ENCODE measurements around the gene OLA1.

OLA1 gene

DNA sequence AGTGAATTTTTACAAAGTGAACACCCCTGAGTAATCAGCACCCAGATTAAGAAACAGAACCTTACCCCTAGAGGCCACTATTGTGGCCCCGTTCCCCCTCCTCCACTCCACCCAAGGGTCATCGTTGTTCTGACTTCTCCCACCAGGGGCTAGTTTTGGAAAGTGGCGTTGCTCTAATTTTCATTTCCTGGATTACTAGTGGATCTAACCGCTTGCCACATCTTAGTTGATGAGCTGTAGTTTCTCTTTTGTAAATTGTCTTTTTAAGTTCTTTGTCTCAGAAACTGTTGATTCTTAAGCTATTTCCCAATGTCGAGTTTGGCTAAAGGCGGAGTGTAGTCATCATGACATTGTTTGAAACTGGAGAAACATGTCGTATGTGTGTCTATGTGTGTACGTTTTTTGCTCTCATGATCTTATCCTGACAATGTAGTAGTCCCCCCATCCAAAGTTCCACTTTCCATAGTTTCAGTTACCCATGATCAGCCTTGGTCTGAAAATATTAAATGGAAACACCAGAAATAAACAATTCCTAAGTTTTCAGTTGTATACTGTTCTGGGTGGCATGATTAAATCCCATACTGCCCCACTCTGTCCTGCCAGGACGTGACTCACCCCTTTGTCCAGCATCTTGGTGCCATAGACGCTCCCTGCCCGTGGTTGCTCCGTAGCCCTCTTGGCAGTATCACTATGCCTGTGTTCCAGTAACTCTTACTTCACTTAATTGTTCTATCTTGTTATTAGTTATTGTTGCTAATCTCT is 212.2 kb downstream of the OLA1 start:
- Histone ChIP-seq H3K36me3 (ENCODE audit: control insufficient read depth in 4 of 4, insufficient read depth in 4 of 4, low read length in 3 of 4) (no peaks in the 10 kb centered on the region), H3K27me3 (replicated peaks in 2 of 5; ENCODE audit: control insufficient read depth in 4 of 5, insufficient read depth in 5 of 5, low read length in 4 of 5) (no peaks in the 10 kb centered on the region), H3K4me1 (ENCODE audit: control extremely low read depth in 1 of 4, control insufficient read depth in 4 of 4, insufficient read depth in 4 of 4, low read length in 3 of 4) (peaks cover 7 to 24% (median 14%) of the 10 kb centered on the region in 4 experiments), H3K9me3 (ENCODE audit: control extremely low read depth in 1 of 5, control insufficient read depth in 4 of 5, insufficient read depth in 2 of 5, low read depth in 1 of 5, low read length in 4 of 5) (no peaks in the 10 kb centered on the region), H3K27ac (ENCODE audit: insufficient read depth in 1 of 2, low read depth in 1 of 2, low read length in 2 of 2, poor library complexity in 1 of 2, severe bottlenecking in 2 of 2) (no peak overlapping the region), H3K4me3 (ENCODE audit: control insufficient read depth in 1 of 7, extremely low read depth in 1 of 7, insufficient read depth in 4 of 7, low read depth in 2 of 7, low read length in 6 of 7) (no peak overlapping the region)
- WGBS (ENCODE audit: insufficient coverage) = 92% methylated on average over 6 of the region's 12 CpGs
- peak; percentile 50 to 64 (median 58) for DNase-seq
- POLR2A ChIA-PET = no interaction called here
- CTCF ChIA-PET = interaction anchor here (0.6 to 2.1 kb wide), 8 partner anchors 8 to 94 kb away, joined by 3 to 8 read pairs (median 4); no protein-coding TSS in a partner anchor

- peaks cover 7 to 20% (median 13%) of the 10 kb centered on the region in 4 experiments for H3K4me1 ChIP-seq (ENCODE audit: control extremely low read depth in 1 of 4, control insufficient read depth in 4 of 4, insufficient read depth in 4 of 4, low read length in 3 of 4)
- no peak overlapping the region for H3K4me3 ChIP-seq (ENCODE audit: control insufficient read depth in 1 of 7, extremely low read depth in 1 of 7, insufficient read depth in 4 of 7, low read depth in 2 of 7, low read length in 6 of 7)
- ChIA-PET POLR2A (no interaction called here), CTCF (interaction anchor here (0.9 to 2.0 kb wide), 4 partner anchors 9 to 93 kb away, joined by 3 to 8 read pairs (median 4); no protein-coding TSS in a partner anchor)
- H3K27me3 ChIP-seq (replicated peaks in 2 of 5; ENCODE audit: control insufficient read depth in 4 of 5, insufficient read depth in 5 of 5, low read length in 4 of 5) = no peaks in the 10 kb centered on the region
- H3K36me3 ChIP-seq (ENCODE audit: control insufficient read depth in 4 of 4, insufficient read depth in 4 of 4, low read length in 3 of 4) = no peaks in the 10 kb centered on the region
- 100% methylated on average over 2 of the region's 3 CpGs for WGBS (ENCODE audit: insufficient coverage)
- no peaks in the 10 kb centered on the region for H3K9me3 ChIP-seq (ENCODE audit: control extremely low read depth in 1 of 5, control insufficient read depth in 4 of 5, insufficient read depth in 2 of 5, low read depth in 1 of 5, low read length in 4 of 5)
- no peak for DNase-seq
- H3K27ac ChIP-seq (ENCODE audit: insufficient read depth in 1 of 2, low read depth in 1 of 2, low read length in 2 of 2, poor library complexity in 1 of 2, severe bottlenecking in 2 of 2) = no peak overlapping the region
Observed at GRCh38 chr2:174035117-174035635, 213.2 kb downstream of the OLA1 start.

DNA sequence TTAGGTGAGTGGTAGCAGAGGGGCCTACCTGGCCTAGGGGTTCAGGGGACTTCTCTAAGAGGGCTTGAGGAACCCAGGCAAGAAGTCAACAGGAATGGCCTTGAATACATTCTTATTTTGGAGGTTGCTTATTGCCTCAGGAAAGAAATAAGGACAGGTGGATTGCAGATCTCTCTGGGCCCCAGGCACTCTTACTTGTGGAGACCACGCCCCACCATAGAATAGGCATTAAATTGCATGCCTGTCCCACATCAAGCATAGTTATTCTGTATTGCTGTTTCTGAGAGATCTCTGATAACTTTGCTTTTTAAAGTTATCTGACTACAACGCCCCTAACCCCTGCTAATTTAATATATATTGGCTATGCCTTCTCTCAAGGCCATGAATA is 215.2 kb downstream of the OLA1 start:
- no peak for DNase-seq
- Histone ChIP-seq H3K4me1 (ENCODE audit: control extremely low read depth in 1 of 4, control insufficient read depth in 4 of 4, insufficient read depth in 4 of 4, low read length in 3 of 4) (peaks cover 0 to 7% (median 4%) of the 10 kb centered on the region in 4 experiments), H3K9me3 (ENCODE audit: control extremely low read depth in 1 of 5, control insufficient read depth in 4 of 5, insufficient read depth in 2 of 5, low read depth in 1 of 5, low read length in 4 of 5) (no peaks in the 10 kb centered on the region), H3K4me3 (ENCODE audit: control insufficient read depth in 1 of 7, extremely low read depth in 1 of 7, insufficient read depth in 4 of 7, low read depth in 2 of 7, low read length in 6 of 7) (no peak overlapping the region), H3K36me3 (ENCODE audit: control insufficient read depth in 4 of 4, insufficient read depth in 4 of 4, low read length in 3 of 4) (no peaks in the 10 kb centered on the region), H3K27me3 (replicated peaks in 2 of 5; ENCODE audit: control insufficient read depth in 4 of 5, insufficient read depth in 5 of 5, low read length in 4 of 5) (no peaks in the 10 kb centered on the region), H3K27ac (ENCODE audit: insufficient read depth in 1 of 2, low read depth in 1 of 2, low read length in 2 of 2, poor library complexity in 1 of 2, severe bottlenecking in 2 of 2) (no peak overlapping the region)
- ChIA-PET CTCF (no interaction called here), POLR2A (no interaction called here)
- WGBS (ENCODE audit: insufficient coverage) = no CpG with 5 or more reads among the region's 2 CpGs

DNA sequence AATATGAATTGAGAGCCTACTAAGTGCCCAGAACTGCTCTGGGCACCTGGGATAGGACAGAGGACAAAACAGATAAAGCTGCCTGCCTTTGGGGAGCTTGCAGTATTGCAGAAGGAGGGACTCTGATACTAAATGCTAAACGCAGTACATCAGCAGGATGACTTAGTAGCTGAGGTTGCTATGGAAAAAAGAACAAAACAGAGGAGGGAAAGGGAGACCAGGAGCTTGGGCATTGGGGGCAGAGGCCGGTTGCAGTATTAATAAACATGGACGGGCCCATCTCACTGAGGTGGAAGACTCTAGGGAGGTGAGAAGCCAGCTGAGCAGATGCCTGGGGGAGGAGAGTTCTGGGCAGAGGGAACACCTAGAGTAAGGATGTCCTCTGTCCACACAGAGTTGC is 217.1 kb downstream of the OLA1 start:
- WGBS (ENCODE audit: insufficient coverage) = 98% methylated on average over 3 of the region's 3 CpGs
- POLR2A ChIA-PET = no interaction called here
- CTCF ChIA-PET = interaction anchor here (0.6 kb wide), 1 partner anchor 55 kb away, joined by 3 read pairs; no protein-coding TSS in a partner anchor
- Histone ChIP-seq H3K9me3 (ENCODE audit: control extremely low read depth in 1 of 5, control insufficient read depth in 4 of 5, insufficient read depth in 2 of 5, low read depth in 1 of 5, low read length in 4 of 5) (no peaks in the 10 kb centered on the region), H3K27me3 (replicated peaks in 2 of 5; ENCODE audit: control insufficient read depth in 4 of 5, insufficient read depth in 5 of 5, low read length in 4 of 5) (no peaks in the 10 kb centered on the region), H3K4me3 (ENCODE audit: control insufficient read depth in 1 of 7, extremely low read depth in 1 of 7, insufficient read depth in 4 of 7, low read depth in 2 of 7, low read length in 6 of 7) (no peak overlapping the region), H3K4me1 (ENCODE audit: control extremely low read depth in 1 of 4, control insufficient read depth in 4 of 4, insufficient read depth in 4 of 4, low read length in 3 of 4) (peaks cover 0 to 7% (median 4%) of the 10 kb centered on the region in 4 experiments), H3K27ac (ENCODE audit: insufficient read depth in 1 of 2, low read depth in 1 of 2, low read length in 2 of 2, poor library complexity in 1 of 2, severe bottlenecking in 2 of 2) (no peak overlapping the region), H3K36me3 (ENCODE audit: control insufficient read depth in 4 of 4, insufficient read depth in 4 of 4, low read length in 3 of 4) (no peaks in the 10 kb centered on the region)
- no peak for DNase-seq

DNA sequence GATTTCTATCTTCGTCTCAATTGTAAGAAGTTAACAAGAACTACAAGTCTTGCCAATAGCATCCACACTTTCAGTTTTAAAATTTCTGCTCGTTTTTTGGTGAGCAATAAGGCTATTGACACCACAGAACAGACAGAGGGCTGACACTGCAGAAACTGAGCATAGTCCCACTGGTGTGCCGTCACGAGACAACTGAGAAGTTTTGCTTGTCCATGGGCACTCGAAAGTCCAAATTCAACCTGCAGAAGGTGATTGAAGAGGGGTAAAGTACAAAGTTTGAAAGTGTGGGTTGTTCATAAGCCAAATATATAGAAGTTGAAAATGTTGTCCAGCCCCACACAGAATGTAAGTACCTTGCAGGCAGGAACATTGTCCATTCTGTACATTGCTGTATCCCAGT is 219.4 kb downstream of the OLA1 start:
- no peak for DNase-seq
- Histone ChIP-seq H3K9me3 (ENCODE audit: control extremely low read depth in 1 of 5, control insufficient read depth in 4 of 5, insufficient read depth in 2 of 5, low read depth in 1 of 5, low read length in 4 of 5) (no peaks in the 10 kb centered on the region), H3K4me3 (ENCODE audit: control insufficient read depth in 1 of 7, extremely low read depth in 1 of 7, insufficient read depth in 4 of 7, low read depth in 2 of 7, low read length in 6 of 7) (no peak overlapping the region), H3K27me3 (replicated peaks in 2 of 5; ENCODE audit: control insufficient read depth in 4 of 5, insufficient read depth in 5 of 5, low read length in 4 of 5) (no peaks in the 10 kb centered on the region), H3K36me3 (ENCODE audit: control insufficient read depth in 4 of 4, insufficient read depth in 4 of 4, low read length in 3 of 4) (no peaks in the 10 kb centered on the region), H3K4me1 (ENCODE audit: control extremely low read depth in 1 of 4, control insufficient read depth in 4 of 4, insufficient read depth in 4 of 4, low read length in 3 of 4) (peaks cover 0 to 21% (median 9%) of the 10 kb centered on the region in 4 experiments), H3K27ac (ENCODE audit: insufficient read depth in 1 of 2, low read depth in 1 of 2, low read length in 2 of 2, poor library complexity in 1 of 2, severe bottlenecking in 2 of 2) (no peak overlapping the region)
- ChIA-PET CTCF (no interaction called here), POLR2A (no interaction called here)
- 93% methylated on average over 5 of the region's 5 CpGs for WGBS (ENCODE audit: insufficient coverage)

DNA sequence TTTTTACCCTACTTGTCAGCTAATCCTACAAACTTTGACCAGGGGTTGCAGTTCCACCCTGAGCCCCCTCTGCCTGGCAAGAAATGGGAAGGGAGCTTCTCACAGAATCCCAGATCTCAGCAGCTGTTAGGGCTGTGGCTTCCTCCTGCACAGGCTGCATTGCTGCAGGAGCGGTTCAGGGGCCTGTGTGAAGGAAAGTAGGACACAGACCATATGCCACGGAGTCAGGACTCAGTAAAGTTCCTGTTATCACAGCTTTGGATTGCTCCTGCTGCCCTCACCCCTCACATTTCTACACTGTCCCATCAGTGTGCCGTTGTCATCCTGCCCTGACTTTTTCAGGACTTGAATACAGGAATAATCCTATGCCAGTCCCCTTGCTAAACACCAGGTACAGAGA is 220.4 kb downstream of the OLA1 start:
- H3K27ac ChIP-seq (ENCODE audit: insufficient read depth in 1 of 2, low read depth in 1 of 2, low read length in 2 of 2, poor library complexity in 1 of 2, severe bottlenecking in 2 of 2) = no peak overlapping the region
- CTCF ChIA-PET = no interaction called here
- WGBS (ENCODE audit: insufficient coverage) = 39% methylated on average over 2 of the region's 3 CpGs

DNA sequence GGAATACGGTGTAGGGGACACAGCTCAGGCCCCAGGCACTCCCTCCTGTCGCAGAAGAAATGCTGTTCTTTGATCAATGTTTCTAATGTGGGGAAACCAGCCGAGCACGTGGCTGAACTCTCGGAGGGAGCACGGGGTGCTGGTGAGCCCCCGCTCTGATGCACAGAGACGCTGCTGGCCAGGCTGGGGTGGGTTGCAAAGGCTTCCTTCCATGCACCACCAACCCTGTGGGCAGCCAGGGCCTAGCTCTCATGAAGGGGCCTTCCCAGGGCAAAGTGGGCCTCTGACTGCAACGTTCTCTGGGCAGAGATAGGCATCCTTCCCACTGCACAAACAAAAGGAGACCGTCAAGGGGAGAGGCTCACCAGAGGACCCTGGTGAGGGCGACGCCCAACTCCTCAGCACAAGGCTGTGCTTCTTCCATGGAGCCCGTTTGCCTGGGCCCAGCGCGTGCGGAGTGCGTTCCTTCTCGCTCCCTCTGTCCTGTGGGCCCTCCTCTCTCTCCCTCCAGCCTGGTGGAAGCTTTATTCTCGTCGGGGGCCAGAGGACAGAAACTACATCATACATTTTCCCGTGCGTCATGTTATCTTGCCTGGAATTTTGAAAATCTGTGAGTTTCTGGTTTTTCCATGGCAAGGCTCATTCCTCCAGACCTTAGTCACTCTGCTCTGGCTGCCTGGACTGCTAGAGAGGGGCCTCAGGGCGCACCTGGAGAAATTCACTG is 222.0 kb downstream of the OLA1 start:
- ChIA-PET POLR2A (no interaction called here), CTCF (no interaction called here)
- WGBS (ENCODE audit: insufficient coverage) = 99% methylated on average over 10 of the region's 23 CpGs
- H3K27ac ChIP-seq (ENCODE audit: insufficient read depth in 1 of 2, low read depth in 1 of 2, low read length in 2 of 2, poor library complexity in 1 of 2, severe bottlenecking in 2 of 2) = no peak overlapping the region
- H3K27me3 ChIP-seq (replicated peaks in 2 of 5; ENCODE audit: control insufficient read depth in 4 of 5, insufficient read depth in 5 of 5, low read length in 4 of 5) = no peaks in the 10 kb centered on the region
- no peak overlapping the region for H3K4me3 ChIP-seq (ENCODE audit: control insufficient read depth in 1 of 7, extremely low read depth in 1 of 7, insufficient read depth in 4 of 7, low read depth in 2 of 7, low read length in 6 of 7)
- no peaks in the 10 kb centered on the region for H3K36me3 ChIP-seq (ENCODE audit: control insufficient read depth in 4 of 4, insufficient read depth in 4 of 4, low read length in 3 of 4)
- peaks cover 0 to 26% (median 9%) of the 10 kb centered on the region in 4 experiments for H3K4me1 ChIP-seq (ENCODE audit: control extremely low read depth in 1 of 4, control insufficient read depth in 4 of 4, insufficient read depth in 4 of 4, low read length in 3 of 4)
- DNase-seq = no peak
- no peaks in the 10 kb centered on the region for H3K9me3 ChIP-seq (ENCODE audit: control extremely low read depth in 1 of 5, control insufficient read depth in 4 of 5, insufficient read depth in 2 of 5, low read depth in 1 of 5, low read length in 4 of 5)

More for the DNA sequence above, 220.4 kb downstream of the OLA1 start:
- H3K36me3 ChIP-seq (ENCODE audit: control insufficient read depth in 4 of 4, insufficient read depth in 4 of 4, low read length in 3 of 4) = no peaks in the 10 kb centered on the region
- no peaks in the 10 kb centered on the region for H3K27me3 ChIP-seq (replicated peaks in 2 of 5; ENCODE audit: control insufficient read depth in 4 of 5, insufficient read depth in 5 of 5, low read length in 4 of 5)
- peaks cover 0 to 26% (median 9%) of the 10 kb centered on the region in 4 experiments for H3K4me1 ChIP-seq (ENCODE audit: control extremely low read depth in 1 of 4, control insufficient read depth in 4 of 4, insufficient read depth in 4 of 4, low read length in 3 of 4)
- no peaks in the 10 kb centered on the region for H3K9me3 ChIP-seq (ENCODE audit: control extremely low read depth in 1 of 5, control insufficient read depth in 4 of 5, insufficient read depth in 2 of 5, low read depth in 1 of 5, low read length in 4 of 5)
- POLR2A ChIA-PET = no interaction called here
- H3K4me3 ChIP-seq (ENCODE audit: control insufficient read depth in 1 of 7, extremely low read depth in 1 of 7, insufficient read depth in 4 of 7, low read depth in 2 of 7, low read length in 6 of 7) = no peak overlapping the region
- no peak for DNase-seq

Data from common myeloid progenitor, CD34-positive (primary cell).